GM21576 (cell line): ENCODE data around the gene PDZRN3.
A peak's percentile ranks its signal among the peaks of the same experiment; 100 is the strongest.
"Not testable (repeated sequence)": the region's sequence is repeated elsewhere in the genome, so short reads cannot be mapped to it uniquely, and the experiment has no call there.

ENCODE experiments used
- ATAC-seq: cut with Tn5 transposase; IDR thresholded peaks from one replicate; pipeline ENCODE4 v1.9.1; 2021; ENCODE audit warnings: mild to moderate bottlenecking, moderate library complexity; ENCODE audit not compliant: unreplicated experiment

PDZRN3 gene

GRCh38 chr3:73467211-73467610 is 157.5 kb downstream of the PDZRN3 start:
- ATAC-seq = no peak

- no peak for ATAC-seq
Measured at GRCh38 chr3:73465926-73466325, 158.8 kb downstream of the PDZRN3 start.

- not testable (repeated sequence) for ATAC-seq
Measured at GRCh38 chr3:73464126-73464525, 160.6 kb downstream of the PDZRN3 start.

DNA sequence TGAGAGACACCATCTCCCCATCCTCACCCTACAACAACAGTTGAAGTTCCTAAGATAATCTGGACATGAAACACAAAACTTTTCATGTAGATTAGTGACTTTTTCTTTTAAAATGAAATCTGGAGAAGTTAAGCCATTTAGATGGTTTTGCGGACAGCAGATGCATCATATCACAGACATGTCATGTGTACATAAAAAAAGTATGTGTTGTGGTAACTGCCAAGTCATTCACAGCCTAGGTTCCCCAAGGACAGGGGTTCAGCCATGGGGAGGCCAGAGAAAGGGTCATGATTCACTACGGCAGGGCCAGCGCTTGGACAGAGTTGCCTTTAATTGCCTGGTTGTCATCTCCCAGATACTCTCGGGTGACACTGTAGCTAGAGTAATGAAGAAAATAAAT is 163.2 kb downstream of the PDZRN3 start:
- ATAC-seq = no peak

- ATAC-seq = no peak
Measured at GRCh38 chr3:73459711-73460110, 165.0 kb downstream of the PDZRN3 start.

DNA sequence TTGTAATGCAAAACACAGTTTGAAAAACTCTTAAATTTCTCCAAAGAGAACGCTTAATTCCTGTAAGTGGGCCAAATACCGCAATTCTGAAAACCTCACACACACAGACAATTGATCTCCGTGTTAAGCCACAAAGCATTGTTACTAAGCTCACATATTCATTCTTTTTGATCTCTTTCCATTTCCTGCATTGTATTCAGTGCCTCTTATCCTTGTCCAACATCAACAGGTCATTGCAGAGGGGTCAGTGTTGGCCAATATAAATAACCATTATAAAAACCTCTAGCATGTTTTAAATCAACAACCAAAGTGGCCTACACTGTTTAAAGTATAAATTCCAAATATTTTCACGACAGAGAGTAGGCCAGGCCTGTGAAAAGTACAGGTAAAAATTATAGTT is 171.1 kb downstream of the PDZRN3 start:
- ATAC-seq = no peak

DNA sequence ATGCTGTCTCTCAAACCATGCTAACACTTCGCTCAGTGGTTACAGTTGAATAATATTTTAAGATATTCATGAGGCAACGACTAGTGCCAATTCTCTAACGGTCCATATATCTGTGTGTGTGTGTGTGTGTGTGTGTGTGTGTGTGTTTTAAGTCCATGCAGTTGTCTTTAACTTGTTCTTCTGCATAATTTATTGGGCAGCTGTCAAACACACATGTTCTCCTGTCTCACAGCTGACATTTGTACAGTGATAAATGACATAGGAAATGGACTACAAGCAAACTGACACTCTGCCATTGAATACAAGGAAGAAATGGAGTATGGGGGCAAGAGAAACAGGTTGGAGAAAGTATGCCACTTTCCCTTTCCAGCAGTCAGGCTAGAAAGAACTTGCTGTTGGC is 172.0 kb downstream of the PDZRN3 start:
- ATAC-seq = no peak

- ATAC-seq = peak; percentile 38
Measured at GRCh38 chr3:73451301-73451944, 173.3 kb downstream of the PDZRN3 start.

GRCh38 chr3:73449774-73450173 is 175.0 kb downstream of the PDZRN3 start:
- peak; percentile 42 for ATAC-seq

DNA sequence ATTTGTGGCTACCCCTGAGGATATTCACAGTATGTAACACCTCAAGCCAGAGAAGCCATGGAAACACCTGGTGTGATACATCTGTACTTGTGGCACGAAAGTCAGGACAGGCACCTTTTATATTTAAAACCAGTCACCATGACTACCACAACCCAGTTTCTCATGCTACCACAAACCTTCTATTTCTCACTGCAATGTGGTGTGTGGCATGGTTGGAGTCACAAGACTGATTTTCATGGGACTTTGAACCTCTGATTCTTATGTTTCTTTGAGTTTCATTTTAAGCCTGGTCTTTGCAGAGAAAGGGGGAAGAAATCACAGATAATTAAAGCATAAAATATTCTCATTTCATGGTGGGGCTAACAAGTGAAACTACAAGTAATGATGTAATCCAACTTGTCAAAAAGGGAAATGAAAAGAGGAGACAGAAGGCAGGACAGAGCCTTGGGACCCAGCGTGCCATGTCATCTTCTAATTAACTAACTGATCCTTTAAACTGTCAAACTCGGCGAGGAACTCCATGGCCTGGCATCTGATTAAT is 175.9 kb downstream of the PDZRN3 start:
- ATAC-seq = peak; percentile 86

- ATAC-seq = no peak
Measured at GRCh38 chr3:73448041-73448440, 176.7 kb downstream of the PDZRN3 start.

GRCh38 chr3:73447111-73447510 is 177.6 kb downstream of the PDZRN3 start:
- no peak for ATAC-seq

DNA sequence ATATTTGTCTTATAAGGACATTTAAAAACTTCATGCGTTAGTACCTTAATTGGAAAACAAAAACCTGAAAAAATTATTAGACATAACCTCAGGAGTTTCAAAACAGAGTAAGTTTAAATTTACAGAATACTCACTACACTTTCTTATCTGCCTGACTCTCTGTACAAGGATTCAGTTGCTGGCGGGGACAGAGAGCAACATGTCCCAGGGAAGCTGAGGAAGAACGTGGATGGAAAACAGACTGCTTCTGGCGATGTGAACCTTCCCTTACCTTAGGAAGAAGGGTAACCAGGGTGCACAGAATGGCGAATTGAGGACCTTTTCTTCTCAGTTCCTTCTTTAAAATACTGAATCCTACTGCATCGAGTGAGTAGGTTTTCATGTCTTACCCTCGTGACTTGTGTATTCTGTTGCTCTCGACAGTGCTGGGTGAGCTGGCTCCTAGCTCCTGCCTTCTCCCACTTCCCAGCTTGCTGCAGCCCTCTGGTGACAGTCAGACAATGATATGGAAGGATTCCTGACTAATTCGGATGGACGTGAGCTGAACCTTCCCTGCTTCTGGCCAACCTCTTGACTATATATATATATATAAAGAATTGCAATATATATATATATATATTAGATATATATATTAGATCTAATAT is 178.2 kb downstream of the PDZRN3 start:
- no peak for ATAC-seq

DNA sequence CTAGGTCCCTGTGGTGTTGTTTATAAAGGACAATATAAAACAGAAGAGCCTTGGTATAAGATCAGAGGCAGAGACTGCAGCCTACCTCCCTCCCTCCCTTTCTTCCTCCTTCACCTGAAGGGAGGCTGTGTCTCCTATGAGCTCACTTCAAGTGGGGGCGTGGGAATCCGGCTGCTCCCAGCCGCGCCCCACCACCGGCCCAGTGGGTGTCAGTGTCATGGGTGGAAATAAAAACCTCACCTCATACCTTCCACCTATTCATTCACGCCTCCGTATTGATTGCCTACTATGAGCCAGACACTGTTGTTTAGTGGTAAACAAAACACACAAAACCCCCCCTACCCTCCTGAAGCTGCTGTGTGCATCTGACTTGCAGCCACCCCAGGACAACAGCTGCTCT is 181.9 kb downstream of the PDZRN3 start:
- ATAC-seq = no peak

DNA sequence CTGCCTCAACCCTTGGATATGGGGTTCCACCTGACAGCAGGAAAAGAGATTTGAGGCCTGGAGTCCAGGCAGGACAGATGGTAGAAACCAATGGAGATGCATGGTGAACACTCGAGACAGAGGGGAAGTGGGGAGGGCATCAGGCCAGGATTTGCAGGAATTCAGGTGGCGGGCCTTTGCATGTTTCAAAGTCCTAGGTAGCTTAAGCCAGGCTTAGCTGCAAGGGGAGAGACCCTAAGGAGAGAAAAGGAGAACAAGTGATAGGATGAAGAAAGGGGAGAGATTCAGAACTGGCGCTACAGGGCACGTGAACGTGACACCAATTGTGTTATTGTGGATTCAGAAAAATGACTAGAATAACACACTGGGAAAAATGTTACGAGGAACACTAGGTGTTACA is 182.6 kb downstream of the PDZRN3 start:
- ATAC-seq = no peak

DNA sequence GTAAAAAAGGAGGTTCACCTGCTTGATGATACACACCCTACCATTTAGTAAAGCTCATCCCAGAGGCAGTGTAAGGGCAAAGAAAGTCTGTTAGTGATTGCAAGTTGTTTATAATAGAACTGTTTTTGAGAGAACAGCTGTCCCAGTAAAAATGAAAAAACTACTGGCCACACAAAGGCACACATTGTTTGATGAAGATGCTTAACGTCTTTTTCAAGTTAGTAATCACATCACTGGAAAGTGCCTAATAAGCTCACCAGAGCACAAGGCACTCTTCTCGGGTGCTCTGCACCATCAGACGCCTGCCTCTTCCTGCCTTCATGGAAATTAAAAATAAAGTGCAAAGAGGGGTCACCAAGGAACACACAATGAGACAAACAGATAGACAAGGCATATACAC is 186.9 kb downstream of the PDZRN3 start:
- no peak for ATAC-seq

- no peak for ATAC-seq
Measured at GRCh38 chr3:73435055-73435454, 189.7 kb downstream of the PDZRN3 start.

- ATAC-seq = no peak
Measured at GRCh38 chr3:73433687-73434086, 191.1 kb downstream of the PDZRN3 start.

DNA sequence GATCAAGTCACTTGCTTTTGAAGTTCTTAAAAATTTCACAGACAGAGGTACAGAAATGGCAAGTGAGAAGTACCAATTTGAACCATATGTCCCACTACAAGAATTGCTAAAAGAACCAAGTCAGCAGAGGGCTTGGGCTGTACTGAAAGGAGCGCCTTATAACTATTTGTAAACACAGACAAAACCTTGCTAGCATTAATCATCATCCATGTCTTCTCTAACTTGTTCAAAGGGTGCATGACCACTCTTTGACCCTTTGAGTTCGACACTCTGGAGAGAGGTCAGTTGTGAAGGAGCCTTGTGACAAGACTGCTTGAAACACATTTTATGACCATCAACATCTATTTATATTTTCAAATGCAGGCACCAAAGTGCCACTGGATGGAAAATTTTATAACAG is 191.7 kb downstream of the PDZRN3 start:
- no peak for ATAC-seq

GRCh38 chr3:73432706-73433032 is 192.1 kb downstream of the PDZRN3 start:
- no peak for ATAC-seq

DNA sequence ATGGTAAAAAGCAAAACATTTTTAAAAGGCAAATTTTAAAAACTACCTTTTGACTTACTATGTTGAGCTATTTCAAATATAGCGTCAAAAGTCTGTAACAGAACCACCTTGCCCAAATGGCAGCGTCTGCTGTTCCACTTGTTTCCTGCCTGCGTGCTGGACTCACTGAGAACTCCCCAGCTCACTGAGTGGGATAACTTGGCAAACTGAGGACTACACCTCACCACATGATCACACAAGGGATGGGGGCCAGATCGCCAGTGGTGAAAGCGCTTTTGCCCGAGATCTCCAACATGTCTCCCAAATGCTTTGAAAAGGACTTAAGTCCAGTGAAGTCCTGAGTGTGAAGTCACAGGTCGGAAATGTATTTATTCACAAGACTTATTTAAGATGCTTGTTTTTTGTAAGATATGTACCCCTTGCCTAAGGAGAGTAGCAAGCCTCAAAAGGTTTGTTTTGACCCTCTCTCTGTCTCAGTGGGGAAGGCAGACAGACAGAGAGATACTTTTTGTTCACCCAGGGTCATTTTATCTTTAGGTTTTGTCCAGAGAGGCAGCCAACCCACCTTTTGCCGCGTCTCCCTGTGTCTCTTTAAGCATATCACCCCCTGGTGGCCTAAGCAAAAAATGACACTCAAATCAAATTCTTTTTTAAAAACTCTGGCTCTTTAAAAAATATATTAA is 192.6 kb downstream of the PDZRN3 start:
- ATAC-seq = no peak
